ENCODE data around the gene ARFRP1.

The ARFRP1 gene

DNA sequence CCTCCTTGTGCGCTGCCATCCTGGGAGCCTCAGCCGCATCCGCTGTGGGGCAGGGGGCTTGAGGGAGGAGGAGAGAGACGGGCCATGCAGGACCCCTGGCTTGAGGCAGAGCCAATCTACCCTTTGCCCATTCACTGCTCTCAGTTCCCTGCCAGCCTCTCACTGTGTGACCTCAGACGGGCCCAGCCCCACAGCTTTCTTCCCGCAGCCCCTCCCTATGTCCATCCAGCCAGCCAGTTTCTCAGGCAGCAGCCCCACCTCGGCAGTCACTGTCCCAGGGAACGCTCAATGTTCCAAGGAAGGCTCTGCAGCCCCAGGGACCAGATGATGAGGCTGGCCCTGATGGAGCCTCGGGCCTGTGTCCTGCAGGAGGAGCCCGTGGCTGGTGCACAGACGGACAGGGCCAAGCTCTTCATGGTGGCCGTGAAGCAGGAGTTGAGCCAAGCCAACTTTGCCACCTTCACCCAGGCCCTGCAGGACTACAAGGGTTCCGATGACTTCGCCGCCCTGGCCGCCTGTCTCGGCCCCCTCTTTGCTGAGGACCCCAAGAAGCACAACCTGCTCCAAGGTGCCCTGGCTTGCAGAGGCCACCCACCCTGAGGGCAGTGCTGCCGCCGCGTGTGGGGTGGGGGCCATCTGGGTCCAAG lies 15.2 kb downstream of the ARFRP1 start:
- in situ Hi-C loops (cut with HindIII; ENCODE audit: low sequenced_read_pairs), result no loop called here

DNA sequence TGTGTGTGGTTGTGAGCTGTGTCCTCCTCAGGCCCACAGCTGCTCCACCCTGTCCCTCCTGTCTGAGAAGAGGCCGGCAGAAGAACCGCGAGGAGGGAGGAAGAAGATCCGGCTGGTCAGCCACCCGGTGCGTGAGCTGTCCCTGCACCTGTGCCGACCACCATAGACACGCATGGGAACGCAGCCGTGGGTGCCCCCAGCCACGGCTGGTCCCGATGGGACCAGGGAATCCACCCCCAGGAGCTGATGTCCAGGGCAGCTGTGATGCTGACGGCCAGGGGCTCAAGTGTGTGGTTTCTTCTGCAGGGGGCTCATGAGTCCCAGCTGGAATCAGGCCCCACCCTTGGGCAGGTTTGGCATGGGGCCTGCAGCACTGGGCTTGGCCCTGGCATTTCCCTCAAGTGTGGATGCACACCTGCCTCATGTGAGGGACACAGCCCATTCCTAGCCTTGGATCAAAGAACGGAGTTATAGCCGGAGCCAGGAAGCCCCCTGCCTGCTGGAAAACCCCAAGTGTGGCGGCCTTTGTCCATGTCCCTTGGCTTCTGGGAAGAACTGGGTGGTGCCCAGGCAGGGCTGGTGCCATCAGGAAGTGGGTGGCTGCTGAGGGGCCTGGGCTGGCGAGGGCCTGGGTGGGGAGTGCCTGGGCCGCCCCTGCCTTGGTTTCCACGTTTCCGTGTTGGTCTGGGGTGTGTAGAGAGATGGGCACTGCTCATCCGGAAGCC lies 15.9 kb downstream of the ARFRP1 start:
- in situ Hi-C loops (cut with HindIII; ENCODE audit: low sequenced_read_pairs), result no loop called here

DNA sequence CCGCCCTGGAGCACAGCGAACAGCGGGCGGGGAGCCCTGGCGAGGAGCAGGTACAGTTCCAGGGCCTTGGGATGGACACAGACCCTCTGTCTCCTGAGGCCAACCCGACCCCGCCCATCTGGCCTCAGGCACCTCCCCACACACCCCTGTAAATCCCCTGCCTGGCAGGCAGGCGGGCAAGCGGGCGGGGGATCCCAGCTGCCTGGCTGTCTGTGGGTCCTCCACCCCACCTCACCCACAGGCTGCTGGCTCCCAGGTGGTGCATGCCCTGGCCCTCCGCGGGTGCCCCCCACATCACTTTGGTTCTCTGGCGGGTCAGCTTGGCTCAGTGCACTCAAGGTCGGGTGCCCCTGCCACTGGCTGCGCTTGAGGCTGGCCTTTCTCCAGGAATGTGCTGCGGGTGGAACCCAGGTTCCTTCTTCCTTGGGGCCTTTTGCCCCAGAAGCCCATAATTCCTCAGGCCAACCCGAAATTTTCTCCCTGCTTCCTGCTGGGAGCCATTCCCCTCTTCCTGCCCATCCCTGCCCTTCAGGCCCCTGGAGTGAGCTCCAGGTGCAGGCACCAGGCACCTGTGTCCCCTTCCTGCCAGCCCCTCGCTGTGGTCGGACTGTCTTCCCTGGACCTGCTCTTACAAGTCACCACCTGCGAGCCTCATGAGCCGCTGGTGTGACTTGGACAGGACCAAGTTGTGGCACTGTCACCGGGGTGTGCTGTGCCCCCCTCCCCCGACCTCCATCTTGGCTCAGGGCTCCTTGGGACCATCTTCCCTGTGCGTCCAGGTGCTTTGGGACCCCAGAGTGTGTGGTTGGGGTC lies 16.7 kb downstream of the ARFRP1 start:
- in situ Hi-C loops (cut with HindIII; ENCODE audit: low sequenced_read_pairs), result no loop called here

DNA sequence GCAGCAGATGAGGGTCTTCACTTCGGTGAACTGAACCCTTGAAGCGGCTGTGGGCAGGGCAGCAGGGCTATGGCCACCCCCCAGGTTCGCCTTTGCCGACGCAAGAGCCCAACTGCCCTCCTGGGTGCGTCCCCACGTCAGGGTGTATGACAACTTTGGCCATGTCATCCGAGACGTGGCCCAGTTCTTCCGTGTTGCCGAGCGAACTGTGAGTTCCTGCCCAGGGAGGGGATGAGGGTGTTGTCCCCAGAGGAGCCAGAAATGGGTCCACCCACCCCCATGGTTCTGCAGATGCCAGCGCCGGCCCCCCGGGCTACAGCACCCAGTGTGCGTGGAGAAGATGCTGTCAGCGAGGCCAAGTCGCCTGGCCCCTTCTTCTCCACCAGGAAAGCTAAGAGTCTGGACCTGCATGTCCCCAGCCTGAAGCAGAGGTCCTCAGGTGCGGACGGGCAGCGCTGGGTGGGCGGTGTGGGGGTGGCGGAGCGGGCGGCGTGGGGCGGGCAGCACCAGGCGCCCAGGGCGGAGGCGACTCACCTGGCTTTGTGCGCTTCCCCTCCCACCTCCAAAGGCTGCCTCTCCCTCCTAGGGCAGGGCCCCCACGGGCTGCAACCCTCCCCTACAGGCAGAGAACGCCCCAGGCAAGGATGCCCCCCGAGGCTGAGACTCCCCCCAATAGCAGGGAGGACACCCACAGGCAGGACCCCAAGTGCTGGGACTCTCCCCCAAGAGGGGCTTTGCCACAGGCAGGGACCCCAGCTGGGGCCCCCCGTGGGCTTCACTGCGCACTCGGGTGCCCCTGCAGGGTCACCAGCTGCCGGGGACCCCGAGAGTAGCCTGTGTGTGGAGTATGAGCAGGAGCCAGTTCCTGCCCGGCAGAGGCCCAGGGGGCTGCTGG lies 17.5 kb downstream of the ARFRP1 start:
- in situ Hi-C loops (cut with HindIII; ENCODE audit: low sequenced_read_pairs), result no loop called here

DNA sequence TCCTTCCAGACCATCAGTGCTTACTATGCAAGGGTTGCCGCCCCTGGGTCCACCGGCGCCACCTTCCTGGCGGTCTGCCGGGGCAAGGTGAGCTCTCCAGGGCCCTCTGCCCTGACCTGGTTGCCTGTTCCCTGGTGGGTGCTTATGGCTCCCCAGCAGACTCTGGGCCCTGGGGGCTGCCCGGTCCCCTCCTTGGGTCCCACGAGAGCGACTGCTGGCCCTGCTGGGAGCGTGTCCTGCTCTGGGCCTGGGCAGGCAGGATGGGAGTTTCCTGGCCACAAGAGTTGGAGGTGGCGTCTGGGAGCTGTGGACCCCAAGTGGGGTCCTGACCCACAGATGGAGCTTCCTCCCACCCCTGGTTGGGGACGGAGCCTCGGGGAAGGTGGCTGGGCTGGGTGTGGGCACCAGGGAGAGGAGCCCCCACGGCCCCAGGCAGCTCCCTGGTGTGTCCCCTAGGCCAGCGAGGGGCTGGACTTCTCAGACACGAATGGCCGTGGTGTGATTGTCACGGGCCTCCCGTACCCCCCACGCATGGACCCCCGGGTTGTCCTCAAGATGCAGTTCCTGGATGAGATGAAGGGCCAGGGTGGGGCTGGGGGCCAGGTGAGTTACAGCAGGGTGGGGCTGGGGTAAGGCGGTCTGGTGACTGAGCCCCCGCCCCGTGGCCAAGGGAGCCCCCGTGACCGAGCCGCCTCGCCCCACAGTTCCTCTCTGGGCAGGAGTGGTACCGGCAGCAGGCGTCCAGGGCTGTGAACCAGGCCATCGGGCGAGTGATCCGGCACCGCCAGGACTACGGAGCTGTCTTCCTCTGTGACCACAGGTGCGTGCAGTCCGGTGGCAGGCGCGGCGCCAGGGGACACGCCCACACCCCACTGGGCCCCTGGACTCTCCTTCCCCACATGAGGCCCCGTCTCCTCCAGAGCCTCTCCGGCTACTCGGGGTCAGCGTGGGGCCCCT lies 18.5 kb downstream of the ARFRP1 start:
- in situ Hi-C loops (cut with HindIII; ENCODE audit: low sequenced_read_pairs), result no loop called here

DNA sequence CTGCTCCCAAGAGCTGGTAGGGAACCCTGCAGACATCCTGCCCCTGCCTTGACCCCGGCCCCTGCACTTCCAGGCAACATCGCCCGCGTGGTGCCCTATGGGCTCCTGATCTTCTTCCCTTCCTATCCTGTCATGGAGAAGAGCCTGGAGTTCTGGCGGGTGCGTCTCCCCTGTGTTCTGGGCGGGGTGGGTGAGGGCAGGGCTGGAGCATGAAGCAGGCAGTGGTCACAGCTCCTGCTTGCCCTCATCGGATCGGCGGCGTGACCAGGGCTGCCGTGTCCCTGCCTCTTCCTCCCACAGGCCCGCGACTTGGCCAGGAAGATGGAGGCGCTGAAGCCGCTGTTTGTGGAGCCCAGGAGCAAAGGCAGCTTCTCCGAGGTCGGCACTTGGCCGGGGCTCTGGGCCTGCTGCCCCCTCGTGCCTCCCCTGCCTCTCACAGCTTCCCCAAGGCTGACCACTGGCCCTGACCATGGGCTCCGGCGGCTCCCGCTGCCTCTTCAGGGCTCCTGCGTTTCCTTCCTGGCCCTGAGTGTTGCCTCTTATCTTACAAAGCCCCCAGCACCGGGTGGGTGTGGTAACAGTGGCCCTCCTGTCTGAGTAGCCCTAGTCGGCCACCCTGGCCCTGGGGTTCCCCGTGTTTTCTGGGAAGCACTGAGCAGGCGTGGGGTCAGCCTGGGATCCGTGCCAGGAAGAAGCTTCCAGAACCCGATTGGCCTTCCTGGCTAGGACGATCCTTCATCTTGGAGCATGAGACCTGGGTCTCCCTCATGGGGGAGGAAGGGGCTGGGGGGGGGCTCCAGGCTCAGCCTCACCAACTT lies 19.3 kb downstream of the ARFRP1 start:
- in situ Hi-C loops (cut with HindIII; ENCODE audit: low sequenced_read_pairs), result no loop called here

DNA sequence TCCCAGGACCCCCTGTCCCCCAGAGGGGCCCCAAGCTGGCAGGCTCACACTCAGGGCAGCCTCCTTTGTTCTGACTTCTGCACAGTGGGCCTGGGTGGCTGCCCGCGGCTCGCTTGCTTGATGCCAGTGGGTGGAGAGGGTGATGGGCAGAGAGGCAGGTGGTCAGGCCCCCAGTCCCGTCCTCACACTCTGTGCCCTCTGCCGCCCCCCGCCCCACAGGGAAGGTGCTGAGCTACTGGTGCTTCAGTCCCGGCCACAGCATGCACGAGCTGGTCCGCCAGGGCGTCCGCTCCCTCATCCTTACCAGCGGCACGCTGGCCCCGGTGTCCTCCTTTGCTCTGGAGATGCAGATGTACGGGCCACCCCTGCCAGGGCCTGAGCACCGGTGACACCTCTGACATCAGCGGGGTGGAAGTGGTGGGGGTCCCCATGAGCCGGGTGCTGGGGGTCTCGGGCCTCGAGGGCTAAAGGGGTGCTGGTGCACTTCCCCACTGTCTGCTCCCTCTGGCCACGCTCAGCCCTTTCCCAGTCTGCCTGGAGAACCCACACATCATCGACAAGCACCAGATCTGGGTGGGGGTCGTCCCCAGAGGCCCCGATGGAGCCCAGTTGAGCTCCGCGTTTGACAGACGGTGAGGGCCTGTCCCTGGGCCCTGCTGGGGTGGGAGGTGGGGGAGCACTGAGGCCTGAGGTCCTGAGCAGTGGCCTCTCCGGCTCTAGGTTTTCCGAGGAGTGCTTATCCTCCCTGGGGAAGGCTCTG lies 20.2 kb downstream of the ARFRP1 start:
- in situ Hi-C loops (cut with HindIII; ENCODE audit: low sequenced_read_pairs), result no loop called here

DNA sequence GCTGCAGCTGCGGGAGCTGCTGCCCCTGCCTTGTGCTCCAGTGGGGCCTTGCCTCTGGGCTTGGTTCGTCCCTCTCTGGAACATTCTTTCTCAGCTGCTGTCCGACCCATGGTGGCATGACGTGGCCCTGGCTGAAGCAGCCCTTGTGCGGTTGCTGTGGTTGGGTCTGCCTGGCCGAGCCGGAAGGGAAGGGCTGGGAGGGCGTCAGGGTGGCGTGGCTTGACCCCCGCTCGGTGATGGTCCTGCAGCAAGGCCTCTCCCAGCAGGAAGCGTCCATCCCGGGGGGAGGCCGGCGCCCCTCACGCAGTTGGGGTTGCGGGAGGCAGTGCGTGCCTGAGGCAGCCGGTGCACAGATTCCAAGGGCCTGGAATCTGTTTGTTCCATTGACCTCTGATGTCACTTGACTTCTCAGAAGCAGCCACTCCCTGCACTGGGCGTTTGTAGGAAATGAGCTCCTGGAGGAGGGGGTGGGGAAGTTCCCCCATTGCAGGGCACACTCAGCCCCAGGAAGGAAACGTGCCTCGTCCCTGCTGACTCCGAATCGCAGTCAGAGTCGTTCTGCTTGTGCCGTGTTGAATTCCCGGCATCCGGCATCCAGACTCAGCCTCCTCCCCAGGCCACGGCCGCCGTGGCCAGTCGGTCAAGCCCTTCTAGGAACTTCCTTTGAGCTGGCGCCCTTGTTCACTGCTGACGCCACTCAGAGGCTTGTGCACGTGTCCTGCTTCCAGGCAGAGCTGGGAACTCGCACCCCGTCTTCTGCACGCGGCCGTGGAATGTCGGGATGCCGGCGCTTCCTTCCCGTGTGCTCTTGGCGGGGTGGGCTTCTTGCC lies 21.1 kb downstream of the ARFRP1 start:
- in situ Hi-C loops (cut with HindIII; ENCODE audit: low sequenced_read_pairs), result no loop called here

DNA sequence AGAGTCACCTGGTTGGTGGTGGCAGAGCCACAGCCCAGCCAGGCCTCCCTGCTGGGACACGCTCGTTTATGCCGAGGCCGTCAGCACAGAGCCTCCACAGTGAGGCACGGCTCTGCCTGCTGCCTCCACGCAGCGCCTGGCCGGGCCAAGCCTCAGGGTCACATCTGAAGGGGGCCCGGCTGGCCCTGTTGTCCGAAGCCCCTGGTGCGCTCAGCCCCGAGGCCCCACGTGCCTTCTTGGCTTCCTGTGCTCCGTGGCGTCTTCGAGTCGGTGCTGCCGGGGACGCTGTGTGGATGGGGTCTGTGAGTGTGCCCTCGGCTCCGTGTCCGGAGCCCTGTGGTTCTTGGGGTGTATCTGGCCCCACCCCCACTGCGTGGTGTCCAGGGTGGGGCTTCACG lies 21.7 kb downstream of the ARFRP1 start:
- in situ Hi-C loops (cut with HindIII; ENCODE audit: low sequenced_read_pairs), result no loop called here

DNA sequence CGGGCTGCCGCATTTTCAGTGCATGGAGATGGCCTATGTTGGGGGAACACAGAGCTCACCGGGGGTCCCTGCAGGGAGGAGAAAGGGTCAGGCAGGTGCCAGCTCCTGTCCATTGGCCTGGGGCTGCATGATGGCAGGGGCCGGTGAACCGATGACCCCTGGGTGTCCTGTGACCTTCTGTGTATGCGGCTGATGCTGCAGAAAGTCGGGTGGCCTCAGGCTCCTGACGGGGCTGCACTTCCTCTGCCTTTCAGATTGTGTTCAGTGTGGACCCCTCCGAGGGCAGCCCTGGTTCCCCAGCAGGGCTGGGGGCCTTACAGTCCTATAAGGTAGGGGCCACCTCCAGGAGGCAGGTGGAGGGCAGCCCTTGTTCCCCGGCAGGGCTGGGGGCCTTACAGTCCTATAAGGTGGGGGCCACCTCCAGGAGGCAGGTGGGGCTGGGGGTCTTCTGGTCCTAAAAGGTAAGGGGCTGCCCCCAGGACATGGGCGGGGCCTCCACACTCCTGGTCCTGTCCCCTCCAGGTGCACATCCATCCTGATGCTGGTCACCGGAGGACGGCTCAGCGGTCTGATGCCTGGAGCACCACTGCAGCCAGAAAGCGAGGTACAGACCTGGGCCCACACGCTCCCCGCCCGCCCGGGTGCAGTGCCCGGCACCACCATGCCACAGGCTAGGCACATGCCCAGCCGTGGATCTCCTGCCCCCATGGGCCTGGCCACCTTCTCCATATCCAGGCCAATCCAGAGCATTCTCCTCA lies 22.3 kb downstream of the ARFRP1 start:
- in situ Hi-C loops (cut with HindIII; ENCODE audit: low sequenced_read_pairs), result no loop called here

DNA sequence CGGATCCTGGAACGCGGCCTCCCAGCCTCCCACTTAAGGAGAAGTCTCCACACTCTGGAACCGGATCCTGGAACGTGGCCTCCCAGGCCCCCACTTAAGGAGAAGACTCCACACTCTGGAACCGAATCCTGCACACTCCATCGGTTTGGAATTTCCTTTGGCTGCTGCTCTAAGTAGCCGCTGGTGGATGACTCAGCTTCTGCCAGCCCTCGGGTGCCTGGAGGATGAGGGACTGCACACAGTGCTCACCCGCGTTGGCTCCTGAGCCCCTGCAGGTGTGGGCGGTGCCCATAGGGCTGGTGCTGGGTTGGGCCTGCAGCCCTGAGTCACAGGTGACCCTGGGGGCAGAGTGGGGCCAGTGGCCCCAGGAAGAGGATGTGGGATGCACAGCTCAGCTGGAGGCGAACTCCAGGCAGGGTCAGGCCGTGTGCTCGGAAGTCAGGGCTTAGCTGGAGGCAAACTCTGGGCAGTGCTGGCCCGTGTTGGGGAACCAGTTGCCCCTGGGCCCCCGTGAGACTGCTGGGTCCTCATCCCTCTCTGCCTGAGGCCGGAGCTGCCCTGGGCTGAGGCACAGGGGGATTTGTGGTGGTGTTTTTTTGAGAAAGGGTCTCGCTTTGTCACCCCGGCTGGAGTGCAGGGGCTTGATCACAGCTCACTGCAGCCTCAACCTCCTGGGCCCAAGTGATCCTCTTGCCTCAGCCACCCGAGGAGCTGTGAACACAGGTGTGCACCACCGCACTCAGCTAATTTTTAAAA lies 25.2 kb downstream of the ARFRP1 start:
- in situ Hi-C loops (cut with HindIII; ENCODE audit: low sequenced_read_pairs), result no loop called here

DNA sequence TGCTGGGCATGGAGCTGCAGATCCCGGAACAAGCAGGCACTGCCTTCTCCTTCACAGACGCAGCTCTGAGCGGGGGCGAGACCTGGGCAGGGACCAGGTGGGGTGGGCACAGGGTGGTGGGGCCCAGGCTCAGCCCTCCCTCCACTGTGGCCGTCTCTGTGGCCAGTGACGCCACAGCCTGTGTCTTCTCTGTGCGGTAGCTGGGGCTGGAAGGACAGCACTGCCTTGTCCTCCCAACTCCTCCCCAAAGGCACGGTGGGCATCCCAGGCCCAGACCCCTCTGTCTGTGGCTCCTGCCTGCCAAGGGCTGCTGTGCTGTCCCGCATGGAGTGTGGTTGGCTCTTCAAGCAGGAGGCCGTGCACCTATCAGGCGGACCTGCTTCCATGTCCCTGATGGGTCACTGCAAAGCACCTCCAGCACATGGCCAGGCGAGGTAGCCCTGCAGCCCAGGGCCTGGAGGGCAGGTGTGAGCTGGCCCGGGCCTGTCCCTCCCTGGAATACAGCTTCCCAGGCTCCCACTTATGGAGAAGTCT lies 26.1 kb downstream of the ARFRP1 start:
- in situ Hi-C loops (cut with HindIII; ENCODE audit: low sequenced_read_pairs), result no loop called here

DNA sequence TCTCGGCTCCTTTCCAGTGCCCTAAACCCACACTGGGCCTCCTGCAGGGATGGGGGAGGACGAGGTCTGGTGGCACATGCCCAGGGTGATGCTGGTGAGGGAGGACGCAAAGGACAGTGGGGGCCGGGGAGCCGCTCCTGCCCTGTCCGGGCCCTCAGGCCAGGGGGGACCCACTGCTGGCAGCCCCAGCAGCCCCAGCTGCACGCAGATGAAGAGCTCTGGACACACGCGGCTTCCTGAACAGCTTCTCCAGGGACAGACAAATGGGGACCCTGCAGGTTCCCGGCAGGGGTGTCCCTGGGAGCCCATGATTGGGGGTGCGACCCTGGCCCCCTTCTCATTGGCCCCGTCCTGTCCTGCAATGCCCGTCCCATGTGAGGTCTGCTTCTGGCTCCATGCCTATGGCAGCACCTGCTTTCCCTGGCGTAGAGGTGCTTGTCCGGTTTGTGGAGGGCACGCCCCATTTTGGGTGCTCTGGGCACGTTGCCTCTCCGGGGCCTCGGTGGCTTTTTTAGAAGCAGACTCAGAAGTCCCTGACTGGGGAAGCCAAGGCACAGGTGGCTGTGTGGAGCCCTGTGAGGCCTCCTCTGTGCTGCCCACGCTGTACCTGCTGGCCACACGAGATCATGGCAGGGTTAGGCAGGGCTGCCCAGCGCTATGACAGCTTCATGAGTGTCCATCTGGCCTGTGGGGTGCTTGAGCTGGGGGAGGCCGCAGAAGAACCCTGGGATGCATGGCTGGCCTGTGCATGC lies 26.7 kb downstream of the ARFRP1 start:
- in situ Hi-C loops (cut with HindIII; ENCODE audit: low sequenced_read_pairs), result no loop called here

DNA sequence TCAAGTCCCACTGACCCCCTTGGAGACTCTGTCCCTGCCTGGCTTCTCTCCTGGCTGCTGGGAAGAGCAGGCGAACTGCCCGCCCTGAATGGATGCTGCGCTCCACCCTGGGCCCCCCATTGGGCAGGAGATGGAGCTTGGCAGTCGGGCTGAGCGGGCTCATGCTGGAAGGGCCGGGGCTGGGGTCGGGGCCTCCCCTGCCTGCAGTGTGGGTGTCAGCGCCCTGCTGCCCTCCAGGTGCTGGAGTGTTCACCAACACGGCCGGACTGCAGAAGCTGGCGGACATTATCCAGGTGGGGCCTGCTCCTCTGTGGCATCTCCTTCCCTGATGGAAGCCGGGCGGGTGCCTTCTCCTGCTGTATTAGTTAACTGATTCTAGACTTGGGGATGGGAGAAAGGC lies 27.3 kb downstream of the ARFRP1 start:
- in situ Hi-C loops (cut with HindIII; ENCODE audit: low sequenced_read_pairs), result no loop called here

DNA sequence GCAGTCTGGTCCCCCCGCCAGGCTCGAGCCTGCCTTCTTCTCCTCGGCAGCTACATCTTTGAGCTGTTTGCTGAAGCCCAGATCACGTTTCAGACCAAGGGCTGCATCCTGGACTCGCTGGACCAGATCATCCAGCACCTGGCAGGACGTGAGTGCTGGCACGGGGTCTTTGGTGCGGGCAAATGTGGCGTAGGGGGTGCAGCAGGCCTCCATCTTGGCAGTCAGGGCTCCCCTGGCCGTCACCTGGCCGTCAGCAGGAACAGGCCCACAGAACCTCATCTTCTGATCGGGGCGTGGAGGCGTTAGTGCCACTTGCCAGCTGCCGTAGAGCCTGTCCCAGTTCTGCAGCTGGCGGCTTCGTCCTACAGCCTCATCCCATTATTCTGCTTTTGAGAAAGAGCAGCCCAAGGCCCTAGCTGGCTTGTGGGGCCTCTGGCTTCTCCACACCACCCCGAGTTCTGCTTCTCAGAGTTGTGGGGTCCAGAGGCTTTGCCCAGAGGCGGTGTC lies 27.9 kb downstream of the ARFRP1 start:
- in situ Hi-C loops (cut with HindIII; ENCODE audit: low sequenced_read_pairs), result no loop called here

All from DLD1 (cell line).